Osteocyte (in vitro differentiated cells): ENCODE measurements around the gene FRMPD2. TPM values are rescaled to one million over a fixed set of nuclear protein-coding genes. Genes with fewer than 3 reads are reported as not detected.

Source experiments
- DNase-seq: peaks from one replicate; pipeline ENCODE4 v3.0.0; 2021; ENCODE audit warnings: mixed read lengths; ENCODE audit not compliant: unreplicated experiment; ENCODE audit errors: extremely low spot score
- H3K27ac Mint-ChIP-seq: one replicate; pipeline ENCODE4 v1.8.0; 2021; ENCODE audit warnings: mild to moderate bottlenecking, mixed read lengths; ENCODE audit not compliant: unreplicated experiment
- H3K27me3 Mint-ChIP-seq: one replicate; pipeline ENCODE4 v1.8.0; 2021; ENCODE audit warnings: mixed read lengths; ENCODE audit not compliant: unreplicated experiment
- H3K36me3 Mint-ChIP-seq: one replicate; pipeline ENCODE4 v1.8.0; 2021; ENCODE audit warnings: mixed read lengths; ENCODE audit not compliant: unreplicated experiment
- H3K4me1 Mint-ChIP-seq: one replicate; pipeline ENCODE4 v1.8.0; 2021; ENCODE audit warnings: mixed read lengths; ENCODE audit not compliant: unreplicated experiment
- H3K4me3 Mint-ChIP-seq: one replicate; pipeline ENCODE4 v1.8.0; 2021; ENCODE audit warnings: mild to moderate bottlenecking, moderate library complexity, mixed read lengths; ENCODE audit not compliant: unreplicated experiment
- H3K9me3 Mint-ChIP-seq: one replicate; pipeline ENCODE4 v1.8.0; 2021; ENCODE audit warnings: mixed read lengths; ENCODE audit not compliant: unreplicated experiment
- total RNA-seq: library from RNA; stranded (reverse); gene quantifications from 2 replicates; pipeline ENCODE4 v1.2.1, GENCODE V29; 2021
- TF ChIP-seq, protein P1 (sequence below): fragments of 200-600 bp; sonication (generic); IDR thresholded peaks from 2 replicates; pipeline ENCODE4 v1.5.0; 2021; ENCODE audit warnings: antibody characterized with exemption, mild to moderate bottlenecking, moderate library complexity

The FRMPD2 gene
- total RNA-seq, 1 donor from 2014 or later = not detected

DNA sequence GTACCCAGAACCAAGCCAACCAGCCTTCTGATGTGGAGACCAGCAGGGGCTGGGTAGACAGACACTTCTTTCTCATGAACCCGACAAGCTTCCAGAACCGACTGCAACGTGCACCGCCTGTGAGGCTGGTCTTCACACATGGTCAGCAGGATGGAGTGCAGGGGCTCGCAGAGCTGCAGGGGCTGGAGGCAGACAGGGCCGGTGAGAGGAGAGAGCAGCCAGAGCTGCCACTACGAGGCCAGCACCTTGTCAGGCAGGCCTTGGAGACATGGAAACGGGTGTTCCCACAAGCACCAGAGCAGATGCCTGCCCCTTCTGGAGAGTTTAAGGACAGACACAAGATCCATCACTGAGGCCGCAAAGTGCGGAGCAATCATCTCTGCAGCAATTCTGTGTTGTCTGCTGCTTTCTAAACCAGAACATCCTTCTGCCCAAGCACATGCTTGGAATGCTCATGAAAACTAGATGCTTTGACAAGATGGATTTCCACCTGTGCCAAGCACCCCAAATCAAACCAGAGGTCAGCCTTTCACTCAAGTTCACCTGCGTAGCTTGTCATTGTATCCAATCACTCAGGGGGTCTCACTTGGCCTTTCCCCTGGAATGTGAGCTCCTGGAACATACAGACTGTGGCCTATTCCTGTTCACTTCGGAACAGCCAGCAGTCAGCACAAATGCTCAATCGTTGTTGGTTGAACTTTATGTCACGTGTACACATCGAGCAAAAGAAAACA is 32.2 kb downstream of the FRMPD2 start:
- Mint-ChIP-seq H3K27me3 (peaks cover 9% of the 10 kb centered on the region), H3K27ac (no peak overlapping the region), H3K9me3 (no peaks in the 10 kb centered on the region), H3K36me3 (no peaks in the 10 kb centered on the region), H3K4me3 (no peak overlapping the region), H3K4me1 (no peaks in the 10 kb centered on the region)
- peak; percentile 59 for DNase-seq
- TF ChIP-seq, protein P1, sequence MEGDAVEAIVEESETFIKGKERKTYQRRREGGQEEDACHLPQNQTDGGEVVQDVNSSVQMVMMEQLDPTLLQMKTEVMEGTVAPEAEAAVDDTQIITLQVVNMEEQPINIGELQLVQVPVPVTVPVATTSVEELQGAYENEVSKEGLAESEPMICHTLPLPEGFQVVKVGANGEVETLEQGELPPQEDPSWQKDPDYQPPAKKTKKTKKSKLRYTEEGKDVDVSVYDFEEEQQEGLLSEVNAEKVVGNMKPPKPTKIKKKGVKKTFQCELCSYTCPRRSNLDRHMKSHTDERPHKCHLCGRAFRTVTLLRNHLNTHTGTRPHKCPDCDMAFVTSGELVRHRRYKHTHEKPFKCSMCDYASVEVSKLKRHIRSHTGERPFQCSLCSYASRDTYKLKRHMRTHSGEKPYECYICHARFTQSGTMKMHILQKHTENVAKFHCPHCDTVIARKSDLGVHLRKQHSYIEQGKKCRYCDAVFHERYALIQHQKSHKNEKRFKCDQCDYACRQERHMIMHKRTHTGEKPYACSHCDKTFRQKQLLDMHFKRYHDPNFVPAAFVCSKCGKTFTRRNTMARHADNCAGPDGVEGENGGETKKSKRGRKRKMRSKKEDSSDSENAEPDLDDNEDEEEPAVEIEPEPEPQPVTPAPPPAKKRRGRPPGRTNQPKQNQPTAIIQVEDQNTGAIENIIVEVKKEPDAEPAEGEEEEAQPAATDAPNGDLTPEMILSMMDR = no peak

DNA sequence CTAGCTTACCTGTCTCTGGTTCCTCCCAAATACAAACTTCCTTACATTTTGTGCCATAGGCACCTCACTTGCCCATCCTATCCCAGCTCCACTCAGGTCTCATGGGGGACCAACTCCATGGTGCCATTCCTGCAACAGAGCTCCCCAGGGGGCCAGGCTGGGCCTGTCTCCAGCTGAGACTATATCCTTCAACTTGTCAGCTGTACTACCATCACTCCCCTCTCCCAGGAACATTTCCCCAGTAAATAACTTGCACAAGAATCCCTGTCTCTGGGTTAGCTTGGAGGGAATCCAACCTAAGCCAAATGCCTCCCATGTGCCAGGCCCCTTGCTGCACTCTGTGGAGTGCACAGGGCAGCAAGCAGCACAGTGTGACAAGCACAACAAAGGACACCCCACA is 33.2 kb downstream of the FRMPD2 start:
- TF ChIP-seq, protein P1 = no peak
- H3K27ac Mint-ChIP-seq = no peak overlapping the region

DNA sequence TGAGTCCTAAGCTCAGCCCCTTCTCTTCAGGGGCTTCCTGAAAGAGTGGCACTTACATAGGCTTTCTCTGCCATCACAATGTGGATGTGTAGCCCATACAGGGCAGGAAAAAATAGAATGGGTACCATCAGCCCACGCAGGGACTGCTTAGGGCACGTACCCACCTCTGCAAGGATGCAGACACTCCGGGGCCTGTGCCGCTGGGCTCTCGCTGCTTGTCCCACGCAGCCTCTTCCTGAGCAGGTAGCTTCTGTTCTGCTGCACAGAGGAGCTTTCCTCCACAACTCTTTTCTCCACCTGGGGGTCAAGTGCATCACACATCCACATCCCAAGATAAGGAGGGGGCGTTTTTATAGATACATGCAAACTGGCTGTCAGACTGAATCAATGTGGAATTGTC is 34.3 kb downstream of the FRMPD2 start:
- TF ChIP-seq, protein P1 = no peak
- no peak overlapping the region for H3K4me3 Mint-ChIP-seq
- H3K9me3 Mint-ChIP-seq = no peaks in the 10 kb centered on the region
- H3K4me1 Mint-ChIP-seq = no peaks in the 10 kb centered on the region
- no peaks in the 10 kb centered on the region for H3K36me3 Mint-ChIP-seq
- H3K27me3 Mint-ChIP-seq = peaks cover 9% of the 10 kb centered on the region
- no peak overlapping the region for H3K27ac Mint-ChIP-seq
- DNase-seq = peak; percentile 57

More for the DNA sequence above, 33.2 kb downstream of the FRMPD2 start:
- Mint-ChIP-seq H3K27me3 (peaks cover 9% of the 10 kb centered on the region), H3K4me1 (no peaks in the 10 kb centered on the region), H3K9me3 (no peaks in the 10 kb centered on the region), H3K36me3 (no peaks in the 10 kb centered on the region), H3K4me3 (no peak overlapping the region)
- DNase-seq = peak; percentile 57

DNA sequence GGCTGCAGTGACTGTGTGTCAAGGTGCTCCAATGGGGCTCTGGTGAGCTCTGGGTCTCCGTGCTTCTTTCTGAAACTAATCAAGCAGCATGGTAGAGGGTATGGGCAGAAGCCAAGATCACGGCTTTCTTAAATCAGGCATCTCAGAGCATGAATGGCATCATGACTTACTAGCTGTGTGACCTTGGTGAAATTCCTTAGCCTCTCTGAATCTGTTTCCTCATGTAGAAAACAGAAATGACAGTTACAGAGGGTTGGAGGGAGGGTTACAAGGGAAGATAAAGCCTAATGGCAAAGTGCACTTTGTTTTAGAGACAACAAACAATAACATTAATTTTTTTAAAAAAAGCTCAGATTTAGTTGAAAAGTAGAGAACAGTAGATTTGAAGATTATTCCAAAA is 34.9 kb downstream of the FRMPD2 start:
- peaks cover 9% of the 10 kb centered on the region for H3K27me3 Mint-ChIP-seq
- H3K36me3 Mint-ChIP-seq = no peaks in the 10 kb centered on the region
- no peak overlapping the region for H3K27ac Mint-ChIP-seq
- no peak for DNase-seq
- H3K9me3 Mint-ChIP-seq = no peaks in the 10 kb centered on the region
- H3K4me3 Mint-ChIP-seq = no peak overlapping the region
- H3K4me1 Mint-ChIP-seq = no peaks in the 10 kb centered on the region
- TF ChIP-seq, protein P1 = no peak

DNA sequence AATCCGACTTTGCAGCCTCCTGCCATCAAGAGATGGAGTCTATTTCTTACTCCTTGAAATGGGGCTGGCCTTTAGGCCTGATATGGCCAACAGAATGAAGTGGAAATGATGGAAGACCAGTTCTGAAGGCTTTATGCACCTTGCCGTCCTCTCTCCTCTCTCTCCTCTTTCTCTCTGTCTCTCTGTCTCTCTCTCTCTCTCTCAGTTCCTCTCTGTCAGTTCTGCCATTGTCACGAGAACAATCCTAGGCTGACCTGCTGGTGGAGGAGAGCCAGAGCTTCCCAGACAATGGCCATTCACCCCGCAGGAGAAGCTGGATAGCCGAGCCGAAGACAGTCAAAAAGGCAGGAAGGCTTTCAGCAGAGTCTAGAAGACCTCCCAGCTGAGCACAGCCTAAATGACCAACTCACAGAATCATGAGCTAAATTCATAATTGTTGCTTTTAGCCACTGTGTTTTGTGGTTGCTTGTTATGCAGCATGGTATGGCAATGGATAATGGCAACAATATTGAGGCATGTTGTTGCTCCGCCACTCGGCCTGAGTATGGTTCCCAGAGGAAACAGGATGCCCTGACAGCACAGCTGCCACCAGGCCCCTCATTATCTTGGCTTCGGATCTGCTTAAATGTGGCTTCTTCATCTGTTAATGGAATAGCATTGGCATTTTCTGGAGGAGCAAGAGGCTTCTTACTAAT is 35.5 kb downstream of the FRMPD2 start:
- H3K36me3 Mint-ChIP-seq = no peaks in the 10 kb centered on the region
- no peaks in the 10 kb centered on the region for H3K9me3 Mint-ChIP-seq
- H3K4me3 Mint-ChIP-seq = no peak overlapping the region
- DNase-seq = no peak
- H3K27me3 Mint-ChIP-seq = peaks cover 9% of the 10 kb centered on the region
- TF ChIP-seq, protein P1 = no peak
- H3K4me1 Mint-ChIP-seq = no peaks in the 10 kb centered on the region
- no peak overlapping the region for H3K27ac Mint-ChIP-seq
